GM12801 (cell line): ENCODE results near the gene ZBTB11.

Experiments
- CTCF ChIP-seq: IDR thresholded peaks from one replicate; pipeline ENCODE4 v1.5.1; 2011; ENCODE audit warnings: control low read depth; ENCODE audit not compliant: insufficient read length; ENCODE audit errors: extremely low read depth

Gene ZBTB11

GRCh38 chr3:101676765-101677435, at the start of gene ZBTB11:
Gene ZBTB11 (minus strand): TSS chr3:101677132. CDS start chr3:101676914, 218 bp downstream.
- no peak for TF ChIP-seq CTCF

- TF ChIP-seq CTCF, result no peak
Measured at GRCh38 chr3:101725890-101726275, 49.0 kb upstream of the ZBTB11 start.

- no peak for TF ChIP-seq CTCF
Measured at GRCh38 chr3:101725194-101725889, 48.4 kb upstream of the ZBTB11 start.

- no peak for TF ChIP-seq CTCF
Measured at GRCh38 chr3:101724329-101725193, 47.6 kb upstream of the ZBTB11 start, which contains the start of gene CEP97. Gene CEP97 (plus strand): TSS chr3:101724614. CDS start chr3:101724677, 63 bp downstream.

- TF ChIP-seq CTCF, result no peak
Measured at GRCh38 chr3:101722394-101723173, 45.7 kb upstream of the ZBTB11 start.

GRCh38 chr3:101720851-101721840, 44.2 kb upstream of the ZBTB11 start:
- TF ChIP-seq CTCF, result no peak
